Measurements from ENCODE around the gene BNC1.
"Not testable (repeated sequence)": the region's sequence is repeated elsewhere in the genome, so short reads cannot be mapped to it uniquely, and the experiment has no call there.

The BNC1 gene

DNA sequence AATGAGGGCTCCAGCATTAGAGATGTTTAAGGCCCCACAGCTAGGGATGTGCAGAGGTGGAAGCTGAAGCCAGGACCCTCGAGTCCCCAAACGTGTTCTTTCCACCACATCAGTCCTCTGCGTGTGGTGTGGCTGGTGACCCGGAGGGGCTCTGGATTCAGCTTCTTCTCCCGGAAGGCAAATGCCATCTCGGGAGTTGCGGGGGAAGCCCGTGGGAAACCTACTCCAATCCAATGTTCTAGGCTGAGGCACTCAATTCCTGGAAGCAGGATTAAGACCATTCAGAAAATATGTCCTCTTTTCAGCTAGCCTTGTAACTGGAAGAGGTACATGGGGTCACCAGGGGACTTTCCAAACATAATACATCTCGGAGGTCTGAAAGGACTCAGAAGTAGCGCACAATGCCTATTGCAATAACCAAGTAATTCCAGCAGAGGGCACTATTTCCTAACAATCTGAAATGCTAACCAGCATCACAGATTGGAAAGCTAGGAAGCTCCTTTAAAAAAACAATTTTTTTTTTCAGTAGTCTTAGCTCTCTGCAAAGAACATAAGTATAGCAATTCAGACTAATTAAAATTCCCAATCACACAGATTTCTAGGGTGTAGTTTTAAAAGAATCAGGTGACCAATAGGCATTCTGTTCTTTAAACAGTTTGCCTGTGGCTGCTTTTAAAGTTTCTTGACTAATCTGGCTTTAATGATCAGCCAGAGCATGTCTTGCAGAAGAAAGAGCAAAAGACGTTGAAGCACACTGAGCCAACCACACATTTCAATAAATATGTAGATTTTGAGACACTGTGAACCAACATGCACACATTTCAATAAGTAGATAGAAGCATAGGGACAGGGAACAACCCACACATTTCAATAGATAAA is 36.1 kb downstream of the BNC1 start:
- FAIRE-seq (peak; percentile 66), DNase-seq (ENCODE audit: insufficient read length, low spot score) (no peak)
- no peak for TF ChIP-seq POLR2A (IDR thresholded peaks at IDR 0.05; ENCODE audit: low read depth, low read length)

DNA sequence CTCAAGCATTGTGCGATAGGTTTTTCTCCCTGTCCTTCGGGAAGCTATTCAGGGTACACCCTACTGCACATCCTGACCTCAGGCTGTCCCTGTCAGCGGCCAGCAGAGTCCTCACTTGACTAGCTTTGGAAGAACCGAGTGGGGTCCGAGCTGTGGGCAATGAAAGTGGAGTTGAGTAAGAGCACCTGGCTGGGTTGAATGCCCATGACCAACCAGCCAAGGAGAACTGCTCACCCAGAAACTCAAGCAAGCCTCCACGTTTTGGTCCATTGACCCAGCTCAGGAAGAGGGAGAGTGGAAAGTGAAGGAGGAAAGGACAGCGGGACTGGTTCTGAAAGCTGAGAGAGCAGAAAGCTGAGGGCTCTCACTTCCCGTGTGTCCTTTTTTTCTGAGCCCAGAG is 40.8 kb downstream of the BNC1 start:
- FAIRE-seq (no peak), DNase-seq (ENCODE audit: insufficient read length, low spot score) (no peak)
- no peak for TF ChIP-seq POLR2A (IDR thresholded peaks at IDR 0.05; ENCODE audit: low read depth, low read length)

DNA sequence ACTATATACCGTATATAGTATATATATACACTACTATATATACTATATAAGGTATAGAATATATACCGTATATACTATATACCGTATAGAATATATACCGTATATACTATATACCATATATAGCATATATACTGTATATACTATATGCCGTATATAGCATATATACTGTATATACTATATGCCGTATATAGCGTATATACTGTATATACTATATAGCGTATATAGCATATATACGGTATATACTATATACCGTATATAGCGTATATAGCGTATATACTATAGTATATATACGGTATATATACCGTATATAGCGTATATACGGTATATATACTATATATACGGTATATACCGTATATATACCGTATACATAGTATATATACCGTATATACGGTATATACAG is 54.2 kb downstream of the BNC1 start:
- FAIRE-seq: no peak

DNA sequence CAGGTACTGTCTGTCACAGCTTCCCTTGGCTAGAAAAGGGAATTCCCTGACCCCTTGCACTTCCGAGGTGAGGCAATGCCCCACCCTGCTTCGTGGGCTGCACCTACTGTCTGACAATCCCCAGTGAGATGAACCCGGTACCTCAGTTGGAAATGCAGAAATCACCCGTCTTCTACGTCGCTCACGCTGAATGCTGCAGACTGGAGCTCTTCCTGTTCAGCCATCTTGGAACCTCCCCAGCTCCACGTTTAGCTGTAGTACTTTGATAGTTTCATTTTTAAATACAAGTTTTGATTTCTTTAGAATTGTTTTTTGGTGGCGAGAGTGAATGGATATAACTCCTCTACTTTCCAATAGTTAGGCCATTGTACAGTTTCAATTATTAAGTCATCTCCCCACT is 59.0 kb downstream of the BNC1 start:
- TF ChIP-seq POLR2A (IDR thresholded peaks at IDR 0.05; ENCODE audit: low read depth, low read length): no peak
- no peak for DNase-seq (ENCODE audit: insufficient read length, low spot score)
- FAIRE-seq: no peak

More for the DNA sequence above, 54.2 kb downstream of the BNC1 start:
- no peak for DNase-seq (ENCODE audit: insufficient read length, low spot score)
- TF ChIP-seq POLR2A (IDR thresholded peaks at IDR 0.05; ENCODE audit: low read depth, low read length): no peak

DNA sequence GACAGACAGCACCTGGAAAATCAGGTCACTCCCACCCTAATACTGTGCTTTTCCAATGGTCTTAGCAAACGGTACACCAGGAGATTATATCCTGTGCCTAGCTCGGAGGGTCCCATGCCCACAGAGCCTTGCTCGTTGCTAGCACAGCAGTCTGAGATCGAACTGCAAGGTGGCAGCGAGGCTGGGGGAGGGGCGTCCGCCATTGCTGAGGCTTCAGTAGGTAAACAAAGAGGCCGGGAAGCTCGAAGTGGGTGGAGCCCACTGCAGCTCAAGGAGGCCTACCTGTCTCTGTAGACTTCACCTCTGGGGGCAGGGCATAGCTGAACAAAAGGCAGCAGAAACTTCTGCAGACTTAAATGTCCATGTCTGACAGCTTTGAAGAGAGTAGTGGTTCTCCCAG is 62.7 kb downstream of the BNC1 start:
- DNase-seq (ENCODE audit: insufficient read length, low spot score); FAIRE-seq: not testable (repeated sequence)

DNA sequence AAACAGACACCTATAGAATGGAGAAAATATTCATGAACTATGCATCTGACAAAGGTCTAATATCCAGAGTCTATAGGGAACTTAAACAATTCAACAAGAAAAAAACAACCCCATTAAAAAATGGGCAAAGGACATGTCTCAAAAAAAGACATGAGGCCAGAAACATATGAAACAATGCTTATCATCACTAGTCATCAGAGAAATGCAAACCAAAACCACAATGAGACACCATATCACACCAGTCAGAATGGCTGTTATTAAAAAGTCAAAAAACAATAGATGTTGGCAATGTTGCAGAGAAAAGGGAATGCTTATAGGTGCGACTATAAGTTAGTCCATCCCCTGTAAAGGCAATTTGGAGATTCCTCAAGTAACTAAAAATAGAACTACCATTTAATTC is 65.4 kb downstream of the BNC1 start:
- TF ChIP-seq POLR2A (IDR thresholded peaks at IDR 0.05; ENCODE audit: low read depth, low read length): no peak
- DNase-seq (ENCODE audit: insufficient read length, low spot score) (no peak), FAIRE-seq (no peak)

DNA sequence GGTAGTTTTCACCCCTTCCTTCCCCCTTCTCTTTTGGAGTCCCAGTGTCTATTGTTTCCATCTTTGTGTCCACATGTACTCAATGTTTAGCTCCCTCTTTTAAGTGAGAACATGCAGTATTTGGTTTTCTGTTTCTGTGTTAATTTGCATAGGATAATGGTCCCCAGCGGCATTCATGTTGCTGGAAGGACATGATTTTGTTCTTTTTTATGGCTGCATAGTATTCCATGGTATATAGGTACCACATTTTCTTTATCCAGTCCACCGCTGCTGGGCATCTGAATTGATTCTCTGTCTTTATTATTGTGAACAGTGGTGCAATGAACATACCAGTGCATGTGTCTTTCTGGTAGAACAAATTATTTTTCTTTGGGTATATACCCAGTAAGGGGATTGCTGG is 69.2 kb downstream of the BNC1 start:
- DNase-seq (ENCODE audit: insufficient read length, low spot score): no peak
- FAIRE-seq: no peak
- no peak for TF ChIP-seq POLR2A (IDR thresholded peaks at IDR 0.05; ENCODE audit: low read depth, low read length)

DNA sequence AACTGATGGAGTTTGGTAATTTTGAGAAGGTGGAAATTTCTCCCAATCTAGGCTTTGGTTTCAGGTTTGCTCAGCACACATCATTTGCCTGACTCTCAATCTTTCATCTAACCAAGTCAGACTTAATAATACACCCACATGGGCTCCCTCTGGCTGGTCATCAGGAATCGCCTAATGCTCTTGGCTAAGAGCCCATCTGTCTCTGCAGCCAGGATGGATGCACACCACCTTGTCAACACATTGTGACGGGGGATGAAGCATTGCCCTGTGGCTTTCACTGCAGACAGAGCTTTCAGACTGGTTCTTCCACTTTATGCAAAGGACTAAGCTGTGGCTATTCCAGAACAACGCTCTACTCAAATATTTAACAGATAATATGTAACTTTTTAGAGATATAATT is 73.8 kb downstream of the BNC1 start:
- TF ChIP-seq POLR2A (IDR thresholded peaks at IDR 0.05; ENCODE audit: low read depth, low read length): no peak
- no peak for FAIRE-seq
- peak; percentile 36 for DNase-seq (ENCODE audit: insufficient read length, low spot score)

DNA sequence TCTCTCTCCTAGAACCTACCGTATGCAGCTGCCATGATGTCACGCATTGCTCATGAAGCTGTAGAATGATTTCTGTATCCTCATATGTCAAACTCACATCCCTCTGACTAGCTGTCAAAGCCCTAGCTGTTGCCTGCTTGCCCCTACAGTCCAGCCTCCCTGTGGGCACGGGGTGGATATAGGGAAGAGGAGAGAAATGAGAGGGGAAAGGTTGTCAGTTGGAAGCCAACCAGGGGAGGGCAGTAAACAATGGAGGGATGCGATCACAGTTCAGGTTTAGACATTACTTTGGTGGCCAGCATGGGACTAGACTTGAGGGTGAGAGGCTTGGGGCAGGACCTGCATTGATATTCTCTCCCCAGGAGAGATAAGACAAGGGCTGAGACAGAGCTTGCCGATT is 75.1 kb downstream of the BNC1 start:
- no peak for TF ChIP-seq POLR2A (IDR thresholded peaks at IDR 0.05; ENCODE audit: low read depth, low read length)
- no peak for FAIRE-seq
- DNase-seq (ENCODE audit: insufficient read length, low spot score): no peak

DNA sequence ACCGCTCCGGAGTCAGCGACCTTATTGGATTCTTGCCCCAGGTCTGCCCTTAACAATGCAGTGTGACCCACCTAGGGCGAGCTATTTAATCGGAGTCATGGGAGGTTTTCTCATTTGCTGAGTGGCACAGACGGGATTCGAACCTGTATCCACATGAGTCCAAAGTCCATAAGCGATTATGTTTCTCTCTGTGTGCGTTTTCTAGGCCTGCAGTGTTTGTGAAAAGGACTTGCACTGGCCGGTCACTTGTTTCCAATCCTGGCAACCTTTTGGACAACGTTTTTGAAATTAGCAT is 76.2 kb downstream of the BNC1 start:
- TF ChIP-seq POLR2A (IDR thresholded peaks at IDR 0.05; ENCODE audit: low read depth, low read length): no peak
- FAIRE-seq (no peak), DNase-seq (ENCODE audit: insufficient read length, low spot score) (no peak)

DNA sequence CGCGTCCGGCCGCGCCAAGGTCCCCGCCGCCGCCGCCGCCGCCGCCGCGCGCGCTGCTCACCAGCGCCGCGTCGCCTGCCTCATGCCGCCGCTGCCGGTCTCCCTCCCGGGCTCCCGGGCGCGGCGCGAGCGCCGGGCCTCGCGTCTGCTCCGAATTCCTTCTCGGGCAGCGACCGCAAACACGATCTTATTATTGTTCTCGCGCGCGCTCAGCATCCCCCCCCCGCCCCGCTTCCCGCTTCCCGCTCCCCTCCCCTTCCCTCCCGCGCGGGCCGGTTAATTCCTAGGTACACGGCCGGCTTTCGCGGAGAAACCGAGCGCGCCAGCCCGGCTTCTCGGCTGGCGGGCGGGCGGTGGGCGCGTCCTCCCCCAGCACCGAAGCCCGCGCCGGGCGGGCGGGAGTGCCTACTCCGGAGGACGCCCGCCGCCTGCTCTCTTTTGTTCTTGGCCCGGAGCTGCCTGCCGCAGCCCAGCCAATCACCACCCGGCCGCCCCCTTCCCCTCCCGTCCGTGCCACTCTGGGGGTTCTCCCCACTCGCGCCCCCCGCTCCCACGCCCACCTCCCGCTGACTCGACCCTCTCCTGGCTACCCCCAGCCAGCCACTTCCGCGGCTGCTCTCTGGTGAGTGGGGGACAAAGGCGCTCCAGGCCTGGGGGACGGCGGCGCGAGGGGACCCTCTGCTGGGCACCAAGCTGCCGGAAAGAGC is 76.7 kb downstream of the BNC1 start, which contains the start of gene HDGFL3:
TSS of gene HDGFL3 (minus strand) at position 164 of the 707 bp plus-strand sequence. CDS start 409 bp downstream, outside the sequence.
- TF ChIP-seq POLR2A (IDR thresholded peaks at IDR 0.05; ENCODE audit: low read depth, low read length): peak; percentile 51
- no peak for FAIRE-seq
- DNase-seq (ENCODE audit: insufficient read length, low spot score): peak; percentile 19

DNA sequence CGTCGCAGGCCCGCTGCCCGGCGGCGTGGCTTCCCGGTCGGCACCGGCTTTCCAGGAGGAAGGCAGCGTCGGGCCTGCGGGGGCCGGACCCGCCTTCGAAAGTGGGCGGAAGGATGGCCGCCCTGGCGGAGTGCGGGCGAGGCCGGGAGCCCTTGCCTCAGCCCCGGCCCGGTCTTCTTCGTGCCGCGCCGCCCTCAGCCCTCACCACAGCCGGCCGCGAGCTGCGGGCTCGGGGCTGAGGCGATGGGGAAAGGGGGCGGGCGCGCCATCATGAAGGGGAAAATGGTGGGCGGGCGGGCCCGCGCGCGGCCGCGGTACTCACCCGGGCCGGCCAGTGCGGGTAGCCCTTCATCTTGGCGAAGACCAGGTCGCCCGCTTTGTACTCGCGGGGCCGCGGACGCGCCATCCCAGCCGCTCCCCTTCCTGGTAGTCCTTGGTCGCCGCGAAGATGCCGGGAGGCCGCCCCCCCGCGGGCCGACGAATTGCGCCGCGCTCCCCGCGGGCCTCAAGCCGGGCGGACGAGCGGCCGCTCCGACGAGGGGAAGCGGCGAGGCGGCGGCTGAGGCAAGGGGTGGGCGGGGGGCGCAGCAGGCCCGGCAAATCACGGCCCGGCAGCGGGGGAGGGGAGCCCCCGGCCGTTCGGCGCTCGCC is 77.3 kb downstream of the BNC1 start:
- DNase-seq (ENCODE audit: insufficient read length, low spot score): peak; percentile 23
- no peak; the same call in none of the 2 replicates for TF ChIP-seq POLR2A (IDR thresholded peaks at IDR 0.05; ENCODE audit: low read depth, low read length)
- no peak for FAIRE-seq

DNA sequence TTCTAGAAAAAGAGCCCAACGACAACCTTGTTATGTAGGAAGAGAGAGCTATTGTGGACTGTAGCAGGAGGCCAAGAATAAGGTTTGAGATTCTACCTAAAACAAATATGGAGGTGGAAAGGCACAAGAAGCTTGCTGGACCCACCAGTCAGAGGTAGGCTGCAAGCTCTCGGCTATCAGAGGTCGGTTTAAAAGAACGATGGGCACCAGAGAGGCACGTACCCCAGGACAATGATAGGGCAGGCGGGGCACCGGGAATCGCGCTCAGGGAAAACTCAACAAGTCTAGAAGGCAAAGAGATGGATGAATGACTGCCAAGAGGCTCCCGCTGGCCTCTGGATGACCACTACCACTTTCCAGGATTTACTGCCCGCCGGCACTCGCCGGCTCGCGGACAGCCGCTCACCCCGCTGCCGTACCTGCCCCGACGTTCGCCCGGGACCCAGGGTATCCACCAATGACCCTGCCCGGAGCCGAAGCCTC is 77.9 kb downstream of the BNC1 start:
- no peak for DNase-seq (ENCODE audit: insufficient read length, low spot score)
- no peak for TF ChIP-seq POLR2A (IDR thresholded peaks at IDR 0.05; ENCODE audit: low read depth, low read length)
- no peak for FAIRE-seq

All from H54 (cell line).